Mucosa of stomach (tissue), 1 donor: ENCODE results near the gene E4F1.

Experiments used
- H3K27me3 ChIP-seq: one replicate; pipeline ENCODE4 v1.7.0; 2013; ENCODE audit warnings: mild to moderate bottlenecking, low read length; ENCODE audit not compliant: control insufficient read depth, insufficient read depth
- H3K36me3 ChIP-seq: one replicate; pipeline ENCODE4 v1.7.0; 2013; ENCODE audit warnings: low read length; ENCODE audit not compliant: control insufficient read depth, insufficient read depth
- H3K4me1 ChIP-seq: one replicate; pipeline ENCODE4 v1.7.0; 2013; ENCODE audit warnings: mild to moderate bottlenecking, low read length; ENCODE audit not compliant: control insufficient read depth, insufficient read depth
- H3K4me3 ChIP-seq: one replicate; pipeline ENCODE4 v1.7.0; 2013; ENCODE audit warnings: low read length
- H3K9ac ChIP-seq: one replicate; pipeline ENCODE4 v1.7.0; 2013; ENCODE audit warnings: mild to moderate bottlenecking, low read length, moderate library complexity
- H3K9me3 ChIP-seq: one replicate; pipeline ENCODE4 v1.7.0; 2013; ENCODE audit warnings: mild to moderate bottlenecking, low read length, moderate library complexity; ENCODE audit not compliant: control insufficient read depth
- donor health status: Pancreatic carcinoma.

Gene E4F1

GRCh38 chr16:2210009-2210332 is 13.4 kb upstream of the E4F1 start:
- Histone ChIP-seq H3K9ac (no peak overlapping the region), H3K27me3 (no peaks in the 10 kb centered on the region), H3K9me3 (no peaks in the 10 kb centered on the region), H3K4me3 (no peak overlapping the region), H3K36me3 (peaks cover 4% of the 10 kb centered on the region), H3K4me1 (peaks cover 29% of the 10 kb centered on the region)

- Histone ChIP-seq H3K9ac (no peak within 1 kb of the TSS), H3K36me3 (peaks cover 4% of the 10 kb centered on the region), H3K4me1 (peaks cover 29% of the 10 kb centered on the region)
Observed at GRCh38 chr16:2210386-2211365, 12.7 kb upstream of the E4F1 start, which contains the start of gene BRICD5. BRICD5 (minus strand) TSS chr16:2210863; CDS start chr16:2210833, 30 bp downstream.

GRCh38 chr16:2211923-2212347 is 11.5 kb upstream of the E4F1 start:
- Histone ChIP-seq H3K27me3 (no peaks in the 10 kb centered on the region), H3K9ac (no peak overlapping the region), H3K4me3 (no peak overlapping the region), H3K9me3 (no peaks in the 10 kb centered on the region), H3K36me3 (peaks cover 4% of the 10 kb centered on the region), H3K4me1 (peaks cover 22% of the 10 kb centered on the region)

More at GRCh38 chr16:2210386-2211365, 12.7 kb upstream of the E4F1 start, which contains the start of gene BRICD5:
- H3K4me3 ChIP-seq = no peak within 1 kb of the TSS
- H3K9me3 ChIP-seq = no peaks in the 10 kb centered on the region
- H3K27me3 ChIP-seq = no peaks in the 10 kb centered on the region

GRCh38 chr16:2212362-2213324 is 10.7 kb upstream of the E4F1 start:
- Histone ChIP-seq H3K27me3 (no peaks in the 10 kb centered on the region), H3K36me3 (peaks cover 4% of the 10 kb centered on the region), H3K9me3 (no peaks in the 10 kb centered on the region), H3K4me3 (no peak overlapping the region), H3K9ac (peak overlapping the region; percentile 35), H3K4me1 (peaks cover 22% of the 10 kb centered on the region)

- H3K4me1 ChIP-seq = peaks cover 22% of the 10 kb centered on the region
Observed at GRCh38 chr16:2213817-2214718, 9.3 kb upstream of the E4F1 start.

GRCh38 chr16:2214719-2214968 is 8.7 kb upstream of the E4F1 start, which contains the start of gene PGP:
PGP (minus strand) TSS chr16:2214840; CDS start chr16:2214777, 63 bp downstream.
- Histone ChIP-seq H3K9ac (peak within 1 kb of the TSS; percentile 86), H3K36me3 (no peaks in the 10 kb centered on the region), H3K9me3 (no peaks in the 10 kb centered on the region), H3K4me3 (peak within 1 kb of the TSS; percentile 46), H3K27me3 (no peaks in the 10 kb centered on the region), H3K4me1 (peaks cover 22% of the 10 kb centered on the region)

More at GRCh38 chr16:2213817-2214718, 9.3 kb upstream of the E4F1 start:
- no peaks in the 10 kb centered on the region for H3K27me3 ChIP-seq
- H3K9ac ChIP-seq = peak overlapping the region; percentile 61
- no peaks in the 10 kb centered on the region for H3K9me3 ChIP-seq
- H3K36me3 ChIP-seq = no peaks in the 10 kb centered on the region
- H3K4me3 ChIP-seq = peak overlapping the region; percentile 2

GRCh38 chr16:2216330-2216729 is 7.1 kb upstream of the E4F1 start:
- Histone ChIP-seq H3K36me3 (no peaks in the 10 kb centered on the region), H3K9ac (no peak overlapping the region)

GRCh38 chr16:2223942-2224486 is 623 bp downstream of the E4F1 start:
- Histone ChIP-seq H3K4me1 (peaks cover 25% of the 10 kb centered on the region), H3K27me3 (no peaks in the 10 kb centered on the region), H3K4me3 (peak overlapping the region; percentile 77), H3K36me3 (no peaks in the 10 kb centered on the region), H3K9me3 (no peaks in the 10 kb centered on the region), H3K9ac (peak overlapping the region; percentile 93)

More at GRCh38 chr16:2216330-2216729, 7.1 kb upstream of the E4F1 start:
- Histone ChIP-seq H3K4me3 (no peak overlapping the region), H3K27me3 (no peaks in the 10 kb centered on the region), H3K4me1 (peaks cover 22% of the 10 kb centered on the region), H3K9me3 (no peaks in the 10 kb centered on the region)

GRCh38 chr16:2226245-2226793 is 2.9 kb downstream of the E4F1 start:
- no peaks in the 10 kb centered on the region for H3K9me3 ChIP-seq
- peaks cover 3% of the 10 kb centered on the region for H3K36me3 ChIP-seq
- peak overlapping the region; percentile 24 for H3K9ac ChIP-seq
- peaks cover 25% of the 10 kb centered on the region for H3K4me1 ChIP-seq
- H3K4me3 ChIP-seq = no peak overlapping the region
- H3K27me3 ChIP-seq = no peaks in the 10 kb centered on the region

GRCh38 chr16:2226918-2227317 is 3.5 kb downstream of the E4F1 start:
- peaks cover 25% of the 10 kb centered on the region for H3K4me1 ChIP-seq
- H3K36me3 ChIP-seq = peaks cover 3% of the 10 kb centered on the region
- no peak overlapping the region for H3K4me3 ChIP-seq
- H3K9ac ChIP-seq = no peak overlapping the region
- H3K27me3 ChIP-seq = no peaks in the 10 kb centered on the region
- no peaks in the 10 kb centered on the region for H3K9me3 ChIP-seq
